IPS DF 4.7 (cell line): ENCODE data around the gene RAB12.
A peak's percentile ranks its signal among the peaks of the same experiment; 100 is the strongest.
"Not testable (repeated sequence)": the region's sequence is repeated elsewhere in the genome, so short reads cannot be mapped to it uniquely, and the experiment has no call there.

Experiments
- DNase-seq: peaks from one replicate; pipeline ENCODE4 v3.0.0-alpha.2; 2013; ENCODE audit warnings: low spot score; ENCODE audit errors: extremely low read depth

The RAB12 gene

DNA sequence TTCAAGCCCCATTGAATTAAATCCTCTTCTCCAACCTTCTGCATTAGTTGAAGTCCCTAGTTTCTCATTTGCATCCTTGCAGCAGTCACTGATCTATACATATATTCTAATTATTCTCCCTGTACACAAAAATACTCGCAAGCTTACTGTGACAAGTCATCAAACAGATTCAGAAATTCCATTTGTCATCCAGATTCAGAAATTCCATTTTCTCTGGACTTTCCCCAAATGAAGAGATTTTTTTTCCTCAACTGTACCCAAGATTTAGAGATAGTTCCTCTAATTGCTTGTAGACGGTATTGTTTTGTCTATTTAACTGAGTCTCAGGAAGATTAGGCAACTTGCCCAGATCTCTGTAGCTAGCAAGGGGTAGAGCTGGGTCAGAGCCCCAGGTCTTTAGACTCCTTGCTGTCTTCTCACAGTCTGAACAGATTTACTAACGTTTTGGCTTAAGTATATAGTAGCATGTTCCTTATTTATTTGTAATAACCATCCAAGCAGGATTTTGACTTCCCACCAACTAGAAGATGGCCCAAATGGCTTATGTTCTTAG lies 34.2 kb downstream of the RAB12 start:
- no peak for DNase-seq

- not testable (repeated sequence) for DNase-seq
Measured at GRCh38 chr18:8647359-8647758, 38.1 kb downstream of the RAB12 start.

DNA sequence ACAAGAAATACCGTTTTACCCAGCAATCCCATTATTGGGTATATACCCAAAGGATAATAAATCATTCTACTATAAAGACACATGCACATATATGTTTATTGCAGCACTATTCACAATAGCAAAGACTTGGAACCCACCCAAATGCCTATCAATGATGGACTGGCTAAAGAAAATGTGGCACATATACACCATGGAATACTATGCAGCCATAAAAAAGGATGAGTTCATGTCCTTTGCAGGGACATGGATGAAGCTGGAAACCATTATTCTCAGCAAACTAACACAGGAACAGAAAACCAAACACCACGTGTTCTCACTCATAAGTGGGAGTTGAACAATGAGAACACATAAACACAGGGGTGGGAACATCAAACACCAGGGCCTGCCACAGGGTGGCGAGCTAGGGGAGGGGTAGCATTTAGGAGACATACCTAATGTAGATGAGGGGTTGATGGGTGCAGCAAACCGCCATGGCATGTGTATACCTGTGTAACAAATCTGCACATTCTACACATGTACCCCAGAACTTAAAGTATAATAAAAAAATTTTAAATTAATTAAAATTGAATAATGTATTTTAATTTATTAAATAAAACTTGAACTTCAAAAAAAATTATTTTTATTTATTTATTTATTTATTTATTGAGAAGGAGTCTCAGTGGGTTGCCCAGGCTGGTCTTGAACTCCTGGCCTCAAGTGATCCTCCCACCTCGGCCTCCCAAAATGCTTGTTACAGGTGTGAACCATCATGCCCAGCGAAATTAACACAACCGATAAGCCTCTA lies 42.4 kb downstream of the RAB12 start:
- DNase-seq = not testable (repeated sequence)

DNA sequence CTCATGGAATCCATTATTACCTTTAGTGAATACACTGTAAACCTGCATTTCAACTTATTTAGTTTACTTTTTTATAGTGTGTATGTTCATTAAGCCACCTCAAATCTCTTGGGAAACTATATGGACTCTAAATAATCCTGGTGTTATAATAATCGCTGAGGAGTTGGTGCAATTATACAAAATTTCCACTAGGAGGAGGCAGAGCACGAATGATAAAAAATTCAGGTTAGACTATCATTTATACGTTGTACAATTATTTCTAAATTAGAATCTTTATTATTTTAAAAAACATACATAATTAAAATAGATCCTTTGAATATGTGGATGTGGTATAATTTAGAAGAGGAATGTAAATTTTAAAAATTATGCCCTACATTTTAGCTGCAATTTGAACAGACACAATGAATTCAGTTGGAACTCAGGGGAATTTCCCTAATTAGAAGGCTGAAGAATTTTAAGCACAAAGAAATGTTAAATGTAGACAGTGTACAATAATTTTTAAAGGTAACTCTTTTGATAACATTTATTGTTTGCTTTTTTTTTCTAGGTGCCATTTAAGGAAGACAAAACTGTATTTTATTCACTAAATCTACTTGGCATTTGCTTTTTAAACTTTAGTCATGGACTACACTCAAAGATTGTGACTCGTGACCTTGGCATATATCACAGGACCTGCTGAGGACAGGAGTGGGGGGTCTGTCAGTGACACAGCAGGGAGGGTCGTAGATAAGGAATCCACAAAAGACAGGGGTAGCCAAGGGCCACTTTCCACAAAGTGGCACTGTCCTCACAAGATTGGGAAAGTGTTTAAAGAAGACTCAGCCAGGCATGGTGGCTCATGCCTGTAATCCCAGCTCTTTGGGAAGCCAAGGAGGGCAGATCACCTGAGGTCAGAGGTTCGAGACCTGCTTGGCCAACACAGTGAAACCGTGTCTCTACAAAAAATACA lies 45.5 kb downstream of the RAB12 start:
- DNase-seq = no peak

DNA sequence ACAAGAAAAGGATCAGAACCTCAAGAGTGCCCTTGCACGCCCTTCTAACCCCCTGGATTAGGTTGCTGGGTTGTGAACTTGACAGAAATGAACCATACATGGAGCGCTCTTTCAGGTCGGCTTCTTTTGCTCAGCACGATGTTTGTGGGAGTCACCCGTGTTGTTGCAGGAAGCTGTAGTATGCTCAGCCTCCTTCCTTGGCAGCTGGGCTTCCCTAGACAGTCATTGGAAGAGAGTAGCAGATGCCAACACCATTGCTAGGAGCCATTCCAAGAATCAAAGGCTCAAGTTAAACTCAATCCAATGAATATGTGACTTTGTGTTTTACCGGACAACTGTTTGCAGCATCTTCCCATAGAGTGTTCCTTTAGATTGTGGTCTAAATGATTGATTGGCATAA lies 47.0 kb downstream of the RAB12 start:
- DNase-seq = no peak

- no peak for DNase-seq
Measured at GRCh38 chr18:8657050-8657820, 48.0 kb downstream of the RAB12 start.

DNA sequence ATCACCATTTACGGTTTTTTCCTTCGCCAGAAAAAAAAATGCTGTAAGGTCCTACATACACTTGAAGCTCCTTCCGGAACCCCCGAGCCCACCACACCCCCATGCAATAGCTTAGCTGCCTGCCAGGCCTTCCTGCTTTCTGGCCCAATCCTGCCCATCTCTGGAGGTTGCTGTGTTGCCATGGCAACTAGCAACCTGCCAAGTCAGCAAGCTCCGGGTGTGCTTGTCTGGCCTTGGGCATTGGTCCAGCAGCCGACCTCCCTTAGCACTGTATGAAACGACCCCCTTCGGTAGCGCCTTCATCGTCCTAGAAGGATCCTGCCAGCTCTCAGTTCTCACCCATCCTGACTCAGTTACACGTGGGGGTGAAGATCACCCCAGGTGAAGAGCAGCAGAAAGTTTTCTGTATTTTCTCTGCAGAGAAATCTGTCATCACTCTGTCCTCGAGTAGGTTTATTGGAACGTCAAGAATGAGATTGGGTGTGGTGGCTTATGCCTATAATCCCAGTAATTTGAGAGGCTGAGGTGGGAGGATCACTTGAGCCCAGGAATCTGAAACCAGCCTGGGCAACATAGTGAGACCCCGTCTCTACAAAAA lies 48.7 kb downstream of the RAB12 start:
- DNase-seq = no peak

DNA sequence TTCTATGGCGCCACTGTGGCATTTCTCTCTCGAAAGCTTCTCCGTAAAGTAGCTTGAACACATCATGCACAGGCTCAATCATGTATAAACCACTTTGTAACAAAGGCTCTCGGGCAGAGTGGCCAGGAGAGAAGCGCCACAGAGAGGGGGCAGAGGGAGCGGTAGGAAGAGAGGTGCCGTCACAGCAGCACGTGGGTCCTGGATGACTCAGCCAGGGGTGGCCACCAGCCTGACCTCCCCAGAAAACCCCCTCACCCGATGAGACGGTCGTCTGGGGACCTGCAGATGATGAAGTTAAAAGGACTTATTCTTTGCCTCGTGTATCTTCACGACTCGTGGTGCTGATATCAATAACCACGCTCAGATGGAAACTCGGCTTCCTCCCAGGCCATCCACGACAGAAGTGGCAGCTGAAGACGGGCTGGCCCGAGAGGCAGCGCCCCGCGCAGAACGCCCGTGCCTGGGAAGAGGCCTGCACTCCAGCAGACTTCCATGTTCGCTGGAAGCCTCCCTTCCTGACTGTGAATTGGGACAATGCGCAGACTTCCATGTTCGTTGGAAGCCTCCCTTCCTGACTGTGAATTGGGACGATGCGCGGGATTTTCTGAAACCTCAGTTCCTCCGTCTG lies 49.7 kb downstream of the RAB12 start:
- no peak for DNase-seq

- no peak for DNase-seq
Measured at GRCh38 chr18:8659609-8660242, 50.5 kb downstream of the RAB12 start.

GRCh38 chr18:8660316-8660715 lies 51.1 kb downstream of the RAB12 start:
- DNase-seq = no peak

DNA sequence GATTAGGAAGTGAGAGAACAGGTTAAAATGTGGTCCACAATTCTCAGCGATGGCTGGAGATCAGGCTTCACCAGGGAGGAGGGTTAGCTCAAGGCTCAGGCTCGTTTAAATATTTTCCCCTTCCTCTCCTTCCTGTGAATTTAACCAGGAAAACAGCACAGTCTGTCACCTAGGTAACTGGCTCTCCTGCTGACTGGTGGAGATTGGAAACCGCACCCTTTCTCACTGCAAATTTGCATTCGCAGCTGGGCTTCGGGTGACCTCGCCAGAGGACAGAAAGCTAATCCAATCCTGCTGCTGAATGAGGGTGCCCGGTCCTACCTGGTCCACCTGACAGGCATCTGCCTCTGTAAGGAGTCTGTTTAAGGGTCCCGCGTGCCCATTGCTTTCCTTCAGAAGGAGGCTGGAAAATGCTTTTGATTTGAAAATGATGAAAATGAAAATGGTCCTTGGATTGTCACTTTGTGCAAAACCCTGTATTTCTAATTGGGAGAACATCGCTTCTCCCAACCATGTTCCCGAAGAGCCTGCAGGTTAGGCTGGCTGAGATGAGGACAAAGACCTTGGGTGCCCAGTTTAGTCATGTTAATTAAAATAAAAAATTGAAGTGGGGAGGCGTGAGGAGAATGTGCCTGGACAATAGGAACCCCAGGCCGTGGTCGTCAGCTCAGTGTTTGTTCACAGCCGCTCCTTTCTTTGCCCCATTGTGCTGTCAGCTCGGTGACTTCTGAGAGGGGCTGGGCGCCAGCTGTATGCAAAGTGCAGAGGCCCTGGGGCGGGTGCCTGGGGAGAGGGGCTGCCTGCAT lies 52.7 kb downstream of the RAB12 start:
- DNase-seq = peak; percentile 86

DNA sequence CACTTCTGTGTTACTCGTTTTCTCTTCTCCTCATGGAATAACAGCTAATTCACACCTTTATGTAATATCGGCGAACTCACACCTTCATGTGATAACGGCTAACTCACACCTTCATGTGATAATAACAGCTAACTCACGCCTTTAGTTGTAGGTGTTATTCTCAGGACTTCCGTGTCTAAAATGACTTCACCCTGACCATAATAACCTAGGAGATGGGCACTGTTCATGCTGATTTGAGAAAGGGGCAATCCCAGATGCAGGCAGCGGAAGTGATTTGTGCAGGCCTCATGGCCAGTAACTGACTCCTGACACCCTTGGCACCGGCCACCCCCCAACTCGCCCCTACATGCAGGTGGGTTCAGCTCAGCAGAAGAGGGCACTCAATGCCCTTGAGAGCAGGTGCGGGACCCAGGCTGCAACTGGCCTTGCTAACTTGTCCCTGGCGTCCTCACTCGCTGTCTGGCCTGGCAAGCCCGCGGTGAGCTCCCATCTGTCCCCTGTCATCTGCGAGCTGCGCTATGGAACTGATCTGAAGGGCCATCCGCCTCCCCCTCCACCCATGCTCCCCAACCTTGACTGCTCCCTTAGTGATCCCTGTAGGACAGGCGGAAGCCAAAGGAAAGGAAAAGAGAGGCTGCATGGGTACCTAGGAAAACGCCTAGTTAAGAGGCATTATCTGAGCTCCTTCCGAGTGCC lies 53.5 kb downstream of the RAB12 start:
- DNase-seq = no peak

- DNase-seq = no peak
Measured at GRCh38 chr18:8667846-8668245, 58.6 kb downstream of the RAB12 start.

DNA sequence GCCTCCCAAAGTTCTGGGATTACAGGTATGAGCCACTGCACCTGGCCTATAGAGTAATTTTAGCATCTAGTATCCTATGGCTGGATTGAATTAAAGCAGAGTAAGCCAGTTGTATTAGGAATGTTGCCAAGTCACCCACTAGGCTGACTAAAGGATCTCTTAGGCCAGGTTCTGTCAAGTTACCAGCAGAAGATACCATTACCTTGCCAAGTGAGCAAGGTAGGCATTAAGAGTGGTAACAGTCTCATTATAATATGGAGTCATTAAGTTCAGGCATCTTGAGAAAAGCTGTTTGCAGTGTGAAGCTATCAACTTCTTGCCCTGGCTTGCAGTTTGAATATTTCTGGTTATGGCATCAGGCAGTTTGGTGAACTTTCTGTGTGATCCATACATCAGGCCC lies 59.1 kb downstream of the RAB12 start:
- DNase-seq = no peak

DNA sequence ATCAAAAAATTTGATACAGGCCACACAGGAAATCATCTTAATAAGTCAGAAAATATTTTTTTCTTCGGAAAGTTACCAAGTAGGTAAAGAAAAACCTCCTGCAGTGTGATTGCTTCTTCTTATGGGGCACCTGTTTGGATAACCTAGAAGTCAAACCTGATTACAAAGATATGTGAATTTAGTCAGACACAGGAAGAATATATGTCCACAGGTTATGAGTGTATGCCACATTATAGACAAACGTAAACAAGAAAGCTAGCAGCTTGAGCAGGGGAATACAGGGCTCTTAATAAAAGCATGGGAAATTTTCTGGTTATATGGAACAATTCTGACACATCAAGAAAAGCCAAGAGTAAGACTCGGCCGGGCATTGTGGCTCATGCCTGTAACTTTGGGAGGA lies 60.3 kb downstream of the RAB12 start:
- no peak for DNase-seq

GRCh38 chr18:8673256-8674209 lies 64.3 kb downstream of the RAB12 start:
- DNase-seq = no peak

GRCh38 chr18:8675057-8675456 lies 65.8 kb downstream of the RAB12 start:
- no peak for DNase-seq
